Stimulated activated CD4-positive, alpha-beta T cell treated with anti-CD3 and anti-CD28 coated beads, Interleukin-15, amount 100 ng/mL, for 48 hours (primary cell): Measurements from ENCODE around the gene ZNF593.

Source experiments
- DNase-seq, 2 donors: peaks; one replicate each; pipeline ENCODE4 v3.0.0-alpha.2; 2020; ENCODE audit warnings: low read depth in 2 of 2

The ZNF593 gene

GRCh38 chr1:26169198-26169554 lies 532 bp upstream of the ZNF593 start:
- DNase-seq: no peak

GRCh38 chr1:26170472-26170821 lies 739 bp downstream of the ZNF593 start:
- DNase-seq: no peak

DNA sequence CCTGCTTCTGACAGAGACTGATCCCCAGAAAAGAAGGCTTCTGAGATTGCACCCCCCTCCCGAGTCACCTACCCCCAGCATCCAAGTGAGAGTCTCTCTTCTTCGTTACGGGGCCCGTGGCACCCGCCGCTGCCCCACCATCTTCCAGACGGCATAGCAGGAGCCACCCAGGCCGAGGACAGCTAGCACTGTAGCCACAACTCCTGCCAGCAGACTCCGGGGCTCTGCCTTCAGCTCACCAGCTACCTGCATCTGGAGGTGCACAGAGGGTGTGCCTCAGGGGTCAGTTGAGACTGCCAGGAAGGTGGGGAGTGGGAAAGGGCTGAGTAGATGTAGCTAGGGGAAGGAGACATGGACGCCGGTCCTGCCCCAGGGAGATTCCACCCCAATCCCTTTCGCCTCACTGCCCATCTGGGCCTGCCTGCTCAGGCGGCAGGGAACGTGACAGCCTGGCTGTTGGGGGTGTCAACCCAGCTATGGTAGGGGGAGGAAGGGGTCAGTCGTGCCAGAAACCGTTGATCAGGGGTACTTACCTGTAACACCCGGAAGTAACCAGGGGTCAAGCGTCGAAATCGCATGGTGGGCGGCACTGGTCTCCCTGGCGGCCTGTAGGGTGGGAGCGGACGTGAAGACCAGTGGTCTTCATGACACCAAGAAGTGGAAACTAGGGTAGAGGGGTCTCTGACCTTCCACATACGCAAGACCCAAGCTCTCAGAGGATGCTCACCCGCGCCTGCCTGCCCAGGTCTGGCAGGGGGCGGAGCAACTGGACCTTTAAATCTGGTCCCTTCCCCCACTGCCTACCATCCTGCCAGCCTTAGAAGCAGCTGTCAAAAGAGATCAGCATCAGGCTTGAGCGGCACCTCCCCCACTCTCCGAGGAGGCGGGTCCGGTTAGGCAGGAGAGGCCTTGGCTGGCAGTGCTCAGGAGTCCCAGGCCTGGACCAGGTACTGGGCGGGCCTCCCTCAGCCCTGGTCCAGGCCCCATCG lies 1.7 kb downstream of the ZNF593 start, which contains the start of gene ZNF593OS:
Gene ZNF593OS, minus strand, starts transcription at position 749 of the 989 bp plus-strand sequence. Its CDS starts 171 bp downstream, at position 578.
- no peak for DNase-seq

DNA sequence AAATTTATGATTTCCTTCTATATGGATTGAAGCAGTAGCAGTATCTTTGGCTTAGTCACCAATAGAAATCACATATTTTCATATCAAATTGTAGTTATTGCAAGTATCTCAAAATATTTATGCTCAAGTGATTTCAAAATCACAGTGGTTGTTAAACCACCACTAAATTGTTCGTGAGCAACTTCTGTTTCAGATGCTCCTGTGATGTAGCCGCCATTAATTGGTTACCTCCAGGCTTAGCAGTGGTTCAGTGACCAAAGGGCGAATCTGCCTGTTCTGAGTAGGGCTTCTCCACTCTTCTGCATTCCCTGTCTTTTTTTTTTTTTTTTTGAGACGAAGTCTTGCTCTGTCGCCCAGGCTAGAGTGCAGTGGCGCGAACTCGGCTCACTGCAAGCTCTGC lies 5.6 kb downstream of the ZNF593 start:
- no peak for DNase-seq

- no peak for DNase-seq
These were observed 7.5 kb downstream of the ZNF593 start, which contains the start of gene CNKSR1 for GRCh38 chr1:26177182-26177684. CNKSR1 (plus strand) TSS chr1:26177491; CDS start chr1:26177548, 57 bp downstream.

GRCh38 chr1:26180010-26180506 lies 10.3 kb downstream of the ZNF593 start:
- no peak for DNase-seq

GRCh38 chr1:26181586-26182382 lies 12.1 kb downstream of the ZNF593 start:
- no peak for DNase-seq

DNA sequence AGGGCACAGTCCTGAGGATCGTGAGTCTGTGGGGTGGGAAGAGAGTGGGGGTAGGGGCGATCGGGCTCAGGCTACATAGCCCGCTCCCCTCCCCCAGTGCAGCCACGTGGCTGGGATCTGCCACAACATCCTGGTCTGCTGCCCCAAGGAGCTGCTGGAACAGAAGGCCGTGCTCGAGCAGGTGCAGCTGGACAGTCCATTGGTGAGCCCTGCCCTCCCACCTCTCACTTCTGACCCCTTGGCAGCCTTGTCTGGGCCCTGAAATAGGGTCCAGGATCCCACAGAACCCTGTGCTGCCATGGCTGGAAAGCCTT lies 12.6 kb downstream of the ZNF593 start:
- DNase-seq: no peak

- DNase-seq: no peak
These were observed 14.4 kb downstream of the ZNF593 start for GRCh38 chr1:26184086-26184485.

DNA sequence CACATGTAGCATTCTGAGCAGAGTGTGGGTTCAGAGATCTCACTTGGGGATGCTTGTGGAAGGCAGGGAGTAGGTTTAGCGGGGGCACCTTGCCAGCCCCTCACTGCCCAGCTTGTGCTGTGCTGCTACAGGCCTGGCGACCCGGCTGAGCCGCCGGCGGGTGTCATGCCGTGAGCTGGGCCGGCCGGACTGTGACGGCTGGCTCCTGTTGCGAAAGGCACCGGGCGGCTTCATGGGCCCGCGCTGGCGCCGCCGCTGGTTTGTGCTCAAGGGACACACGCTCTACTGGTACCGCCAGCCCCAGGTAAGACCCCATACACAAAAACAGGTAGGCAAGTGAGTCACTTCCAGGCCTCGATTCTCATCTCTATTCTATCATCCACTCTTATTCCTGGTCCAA lies 15.2 kb downstream of the ZNF593 start:
- DNase-seq: no peak

- DNase-seq: no peak
These were observed 18.2 kb downstream of the ZNF593 start for GRCh38 chr1:26187882-26188281.

GRCh38 chr1:26188477-26188876 lies 18.8 kb downstream of the ZNF593 start:
- DNase-seq: no peak

- DNase-seq: no peak
These were observed 19.6 kb downstream of the ZNF593 start for GRCh38 chr1:26189331-26189730.

GRCh38 chr1:26189751-26190275 lies 20.1 kb downstream of the ZNF593 start:
- DNase-seq: no peak

DNA sequence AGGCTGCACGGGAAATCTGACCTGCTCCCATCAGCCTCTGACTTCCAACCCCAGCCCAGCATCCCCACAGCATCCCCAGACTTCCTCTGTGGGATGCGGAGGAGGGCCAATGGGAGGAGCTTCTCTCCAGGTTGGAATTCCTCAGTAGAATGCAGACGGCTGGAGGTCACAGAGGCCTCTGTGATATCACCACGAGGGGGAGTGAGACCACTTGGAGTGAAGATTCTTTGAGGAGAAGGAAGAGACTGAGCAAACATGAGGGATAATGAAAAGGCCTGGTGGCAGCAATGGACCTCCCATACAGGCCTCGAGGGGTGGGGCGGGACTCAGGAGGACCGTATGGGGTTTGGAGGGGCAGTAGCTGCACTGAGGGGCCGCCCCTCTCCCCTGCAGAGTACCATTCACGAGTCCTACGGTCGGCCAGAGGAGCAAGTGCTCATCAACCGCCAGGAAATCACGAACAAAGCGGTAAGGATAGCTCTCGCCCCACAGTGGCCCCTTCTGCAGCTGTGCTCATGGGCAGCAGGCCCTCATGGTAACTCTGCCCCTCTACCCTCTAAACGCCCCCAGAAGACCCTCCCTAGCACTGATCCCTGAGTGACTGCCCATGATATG lies 20.8 kb downstream of the ZNF593 start, which contains the start of gene CATSPER4:
Gene CATSPER4, plus strand, starts transcription at position 230 of the 615 bp plus-strand sequence. Its CDS starts 26 bp downstream, at position 256.
- DNase-seq: no peak

DNA sequence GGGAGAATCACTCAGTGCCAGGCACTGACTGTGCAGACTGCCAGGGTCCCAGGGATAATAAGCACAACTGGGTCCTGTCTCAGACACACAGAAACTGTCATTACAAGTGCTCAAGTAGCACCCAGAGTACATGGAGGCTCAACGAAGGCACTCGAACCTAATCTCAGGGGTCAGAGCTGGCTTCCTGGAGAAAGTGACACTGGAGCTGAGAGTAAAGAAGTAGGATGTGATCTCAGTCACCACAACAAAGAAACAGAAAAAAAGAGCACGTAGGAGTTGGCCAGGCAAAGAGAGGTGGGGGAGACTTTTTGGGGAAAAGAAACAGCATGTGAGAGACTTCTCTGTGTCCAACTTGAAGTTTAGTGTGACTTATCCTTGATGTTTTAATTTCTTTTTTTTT lies 22.0 kb downstream of the ZNF593 start:
- no peak for DNase-seq

DNA sequence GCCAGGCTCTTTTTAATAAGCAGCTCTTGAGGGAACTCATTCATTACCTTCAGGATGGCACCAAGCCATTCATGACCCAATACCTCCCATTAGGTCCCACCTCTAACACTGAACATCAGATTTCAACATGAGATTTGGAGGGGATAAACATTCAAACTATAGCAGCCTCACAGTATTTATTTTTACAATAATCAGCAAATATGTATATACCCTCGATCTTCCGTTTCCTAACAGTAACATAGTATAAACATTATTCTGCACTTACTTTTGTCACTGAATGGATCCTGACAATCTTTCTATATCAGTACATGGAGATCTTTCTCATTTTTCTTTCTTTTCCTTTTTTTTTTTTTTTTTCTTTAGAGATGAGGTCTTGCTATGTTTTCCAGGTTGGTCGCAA lies 26.1 kb downstream of the ZNF593 start:
- no peak for DNase-seq

DNA sequence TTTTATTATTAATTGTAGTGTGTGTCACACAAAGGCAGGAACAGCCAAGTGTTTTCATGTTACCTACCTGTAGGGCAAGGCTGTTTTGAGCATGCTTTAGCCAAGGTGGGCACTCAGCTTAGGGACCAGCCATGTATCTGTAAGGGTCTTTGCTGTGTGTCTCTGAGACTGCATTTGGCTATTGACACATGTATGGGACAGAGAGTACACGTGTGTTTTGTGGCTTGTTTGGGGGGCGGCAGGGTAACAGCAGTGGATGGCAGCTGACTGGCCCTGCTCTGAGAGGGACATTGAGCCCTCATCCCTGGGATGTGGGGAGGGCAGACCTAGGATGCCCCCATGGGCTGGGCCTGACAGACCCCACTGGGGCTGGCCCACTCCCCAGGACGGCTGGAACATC lies 27.6 kb downstream of the ZNF593 start:
- no peak for DNase-seq

- DNase-seq: no peak
These were observed 28.1 kb downstream of the ZNF593 start for GRCh38 chr1:26197813-26198212.

DNA sequence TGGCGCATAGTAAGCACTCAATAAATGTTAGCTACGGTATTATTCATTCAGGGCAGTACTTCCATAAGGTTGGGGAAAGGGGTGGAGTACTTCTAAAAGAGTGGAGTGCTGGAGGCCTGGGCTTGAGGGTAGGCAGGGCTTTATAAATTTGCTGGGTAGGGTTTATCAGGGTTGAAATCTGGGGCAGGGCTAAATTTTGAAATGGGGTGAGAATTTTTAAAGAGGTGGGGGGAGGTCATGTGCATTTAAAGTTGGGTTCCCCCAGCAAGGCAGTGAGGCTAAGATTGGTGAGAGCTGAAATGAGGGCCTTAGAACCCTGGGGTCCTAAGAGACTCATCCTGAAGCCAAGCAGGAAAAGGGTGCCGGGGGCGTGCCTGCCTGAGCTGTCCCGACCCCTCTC lies 30.7 kb downstream of the ZNF593 start:
- DNase-seq: no peak

- DNase-seq: no peak
These were observed 34.1 kb downstream of the ZNF593 start for GRCh38 chr1:26203642-26204318.
